PC-9 (cell line): ENCODE data around the gene RRAS. TPM values are rescaled to one million over a fixed set of nuclear protein-coding genes. Genes with fewer than 3 reads are reported as not detected.

Experiments
- BruUV-seq: library from RNA; stranded (reverse); fragments of 400-500 nt; replicated peaks from 2 replicates; lab custom pipeline; 2021; lab: Mats Ljungman, UMichigan
- CTCF ChIA-PET: fragments of 300-600 bp; sonication (Branson Sonifier 250); formaldehyde crosslinking; loops from one replicate; lab custom pipeline; 2022; ENCODE audit warnings: antibody characterized with exemption; lab: Charles Lee
- POLR2A ChIA-PET: fragments of 300-600 bp; sonication (Branson Sonifier 250); formaldehyde crosslinking; loops from one replicate; lab custom pipeline; 2022; ENCODE audit warnings: antibody characterized with exemption; ENCODE audit not compliant: unreplicated experiment; lab: Charles Lee
- DNase-seq, 2 experiments: peaks; one replicate each; pipeline versions ENCODE4 v3.0.0 to v3.0.0-alpha.2; 2015 to 2022; ENCODE audit warnings: mixed read lengths in 1 of 2
- H2AFZ ChIP-seq: fragments of 200-600 bp; sonication (generic); 2 replicates; pipeline ENCODE4 v1.8.1; 2017; ENCODE audit warnings: antibody characterized with exemption
- H3F3A ChIP-seq: fragments of 200-600 bp; sonication (generic); 2 replicates; pipeline ENCODE4 v1.8.1; 2017; ENCODE audit warnings: antibody characterized with exemption, mild to moderate bottlenecking, low read depth; ENCODE audit not compliant: insufficient read depth
- H3K27ac ChIP-seq: fragments of 200-600 bp; sonication (generic); 2 replicates; pipeline ENCODE4 v1.6.1; 2016; ENCODE audit warnings: mixed run types
- H3K27me3 ChIP-seq: fragments of 200-600 bp; sonication (generic); 2 replicates; pipeline ENCODE4 v1.6.1; 2016; ENCODE audit warnings: low read depth, mixed run types; ENCODE audit not compliant: insufficient read depth
- H3K36me3 ChIP-seq: fragments of 200-600 bp; sonication (generic); 2 replicates; pipeline ENCODE4 v1.6.1; 2016; ENCODE audit warnings: low read depth, mixed run types
- H3K4me1 ChIP-seq: fragments of 200-600 bp; sonication (generic); replicated peaks from 2 replicates; pipeline ENCODE4 v1.6.1; 2016; ENCODE audit warnings: mixed run types; ENCODE audit not compliant: insufficient read depth
- H3K4me2 ChIP-seq: fragments of 200-600 bp; sonication (generic); 2 replicates; pipeline ENCODE4 v1.6.1; 2017; ENCODE audit warnings: mixed run types
- H3K4me3 ChIP-seq: fragments of 200-600 bp; sonication (generic); 2 replicates; pipeline ENCODE4 v1.6.1; 2016; ENCODE audit warnings: mixed run types
- H3K79me2 ChIP-seq: fragments of 200-600 bp; sonication (generic); 2 replicates; pipeline ENCODE4 v1.6.1; 2017; ENCODE audit warnings: low read depth, mixed run types
- H3K9me2 ChIP-seq: fragments of 200-600 bp; sonication (generic); 2 replicates; pipeline ENCODE4 v1.8.1; 2017; ENCODE audit warnings: mild to moderate bottlenecking; ENCODE audit not compliant: insufficient read depth
- H3K9me3 ChIP-seq: fragments of 200-600 bp; sonication (generic); 2 replicates; pipeline ENCODE4 v1.8.1; 2016; ENCODE audit warnings: low read depth; ENCODE audit not compliant: insufficient read depth
- H4K20me1 ChIP-seq: fragments of 200-600 bp; sonication (generic); 2 replicates; pipeline ENCODE4 v1.8.1; 2017; ENCODE audit not compliant: insufficient read depth
- EZH2 ChIP-seq: fragments of 200-600 bp; sonication (generic); IDR thresholded peaks from 2 replicates; pipeline ENCODE4 v1.8.0; 2017; ENCODE audit warnings: antibody characterized with exemption, low read depth
- intact Hi-C: fragments of 100-400 bp; cut with micrococcal nuclease; formaldehyde crosslinking; loops from one replicate; pipeline ENCODE4 v1.10.0; 2022; ENCODE audit not compliant: unreplicated experiment
- total RNA-seq: library from RNA; stranded (reverse); gene quantifications from 2 replicates; pipeline ENCODE4 v1.2.3, GENCODE V29; 2021
- TF ChIP-seq, protein P1 (sequence below): fragments of 200-600 bp; sonication (generic); conservative IDR thresholded peaks from 2 replicates; pipeline ENCODE4 v1.6.1; 2017; ENCODE audit warnings: mixed run types, antibody characterized with exemption, mild to moderate bottlenecking, moderate library complexity

The RRAS gene
- total RNA-seq, 1 experiment from 2014 or later: 36.6 TPM

GRCh38 chr19:49660338-49660961 is 20.5 kb upstream of the RRAS start:
- Histone ChIP-seq H3K9me3 (no peaks in the 10 kb centered on the region), H3K9me2 (no peaks in the 10 kb centered on the region), H3K4me1 (peaks cover 12% of the 10 kb centered on the region), H4K20me1 (peaks cover 44% of the 10 kb centered on the region), H2AFZ (no peak overlapping the region), H3K27ac (peak overlapping the region; percentile 40; the same call in 1 of the 2 replicates), H3K36me3 (peaks cover 14% of the 10 kb centered on the region), H3K27me3 (no peaks in the 10 kb centered on the region), H3K4me3 (no peak overlapping the region), H3K79me2 (peaks cover 27% of the 10 kb centered on the region), H3K4me2 (no peak overlapping the region), H3F3A (peaks cover 68% of the 10 kb centered on the region)
- POLR2A ChIA-PET: interaction anchor here (0.7 kb wide), 1 partner anchor 16 kb away, joined by 5 read pairs; no protein-coding TSS in a partner anchor
- peak in 1 of 2 experiments; percentile 54 for DNase-seq
- TF ChIP-seq, protein P1, sequence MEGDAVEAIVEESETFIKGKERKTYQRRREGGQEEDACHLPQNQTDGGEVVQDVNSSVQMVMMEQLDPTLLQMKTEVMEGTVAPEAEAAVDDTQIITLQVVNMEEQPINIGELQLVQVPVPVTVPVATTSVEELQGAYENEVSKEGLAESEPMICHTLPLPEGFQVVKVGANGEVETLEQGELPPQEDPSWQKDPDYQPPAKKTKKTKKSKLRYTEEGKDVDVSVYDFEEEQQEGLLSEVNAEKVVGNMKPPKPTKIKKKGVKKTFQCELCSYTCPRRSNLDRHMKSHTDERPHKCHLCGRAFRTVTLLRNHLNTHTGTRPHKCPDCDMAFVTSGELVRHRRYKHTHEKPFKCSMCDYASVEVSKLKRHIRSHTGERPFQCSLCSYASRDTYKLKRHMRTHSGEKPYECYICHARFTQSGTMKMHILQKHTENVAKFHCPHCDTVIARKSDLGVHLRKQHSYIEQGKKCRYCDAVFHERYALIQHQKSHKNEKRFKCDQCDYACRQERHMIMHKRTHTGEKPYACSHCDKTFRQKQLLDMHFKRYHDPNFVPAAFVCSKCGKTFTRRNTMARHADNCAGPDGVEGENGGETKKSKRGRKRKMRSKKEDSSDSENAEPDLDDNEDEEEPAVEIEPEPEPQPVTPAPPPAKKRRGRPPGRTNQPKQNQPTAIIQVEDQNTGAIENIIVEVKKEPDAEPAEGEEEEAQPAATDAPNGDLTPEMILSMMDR: no peak
- no peak for TF ChIP-seq EZH2
- intact Hi-C loops: no loop called here
- no TSS peak for BruUV-seq
- CTCF ChIA-PET: no interaction called here

DNA sequence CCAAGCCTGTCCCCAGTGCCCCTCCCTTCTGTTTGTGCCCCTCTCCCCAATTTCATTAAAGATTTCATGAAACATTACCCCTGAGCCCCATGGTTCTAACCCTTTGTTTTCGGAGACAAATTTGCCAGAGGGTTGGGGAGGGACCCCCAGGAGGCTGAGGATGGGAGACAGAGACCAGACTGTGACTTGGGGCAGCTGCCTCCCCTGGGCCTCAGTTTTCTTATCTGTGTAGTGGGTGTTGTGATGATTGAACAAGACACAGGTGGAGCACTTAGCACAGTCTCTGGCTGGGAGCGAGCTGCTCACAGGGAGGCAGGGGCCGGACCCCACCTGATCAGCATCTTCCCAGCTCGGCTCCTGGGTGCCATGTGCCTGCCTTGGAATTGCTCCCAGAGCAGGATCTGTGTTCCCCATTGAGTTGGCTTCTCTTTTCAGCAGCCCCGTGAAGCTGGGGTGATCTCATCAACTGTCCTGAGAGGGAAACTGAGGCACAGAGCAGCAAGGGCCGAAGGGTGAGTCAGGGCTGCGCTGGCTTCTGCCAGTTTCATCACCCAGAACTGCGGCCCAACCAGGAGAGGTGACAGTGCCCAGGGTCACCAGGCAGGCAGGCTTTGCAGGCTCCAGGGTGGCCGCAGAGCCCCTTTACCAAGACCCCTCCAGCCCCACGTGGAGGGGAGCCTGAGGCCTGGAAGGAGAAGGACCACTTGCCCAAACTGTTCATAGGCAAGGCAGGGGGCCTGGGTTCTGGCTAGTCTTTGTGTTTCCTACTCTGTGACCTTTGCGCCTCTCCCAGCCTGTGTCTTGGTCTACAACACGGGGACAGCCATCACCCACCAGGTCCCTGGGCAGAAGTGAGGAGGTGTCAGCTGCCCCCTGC is 18.9 kb upstream of the RRAS start:
- intact Hi-C loops: no loop called here
- no TSS peak for BruUV-seq
- TF ChIP-seq, protein P1: no peak
- TF ChIP-seq EZH2: no peak
- H3K4me1 ChIP-seq: peaks cover 7% of the 10 kb centered on the region
- H3K27ac ChIP-seq: no peak overlapping the region
- POLR2A ChIA-PET: no interaction called here
- no peak overlapping the region for H2AFZ ChIP-seq
- CTCF ChIA-PET: no interaction called here
- H3K27me3 ChIP-seq: no peaks in the 10 kb centered on the region
- DNase-seq: no peak
- H3K4me2 ChIP-seq: no peak overlapping the region
- peaks cover 51% of the 10 kb centered on the region for H4K20me1 ChIP-seq
- no peak overlapping the region for H3K4me3 ChIP-seq
- H3K9me2 ChIP-seq: no peaks in the 10 kb centered on the region
- H3K9me3 ChIP-seq: no peaks in the 10 kb centered on the region
- H3K36me3 ChIP-seq: peaks cover 27% of the 10 kb centered on the region
- H3F3A ChIP-seq: peaks cover 57% of the 10 kb centered on the region
- H3K79me2 ChIP-seq: peaks cover 15% of the 10 kb centered on the region

DNA sequence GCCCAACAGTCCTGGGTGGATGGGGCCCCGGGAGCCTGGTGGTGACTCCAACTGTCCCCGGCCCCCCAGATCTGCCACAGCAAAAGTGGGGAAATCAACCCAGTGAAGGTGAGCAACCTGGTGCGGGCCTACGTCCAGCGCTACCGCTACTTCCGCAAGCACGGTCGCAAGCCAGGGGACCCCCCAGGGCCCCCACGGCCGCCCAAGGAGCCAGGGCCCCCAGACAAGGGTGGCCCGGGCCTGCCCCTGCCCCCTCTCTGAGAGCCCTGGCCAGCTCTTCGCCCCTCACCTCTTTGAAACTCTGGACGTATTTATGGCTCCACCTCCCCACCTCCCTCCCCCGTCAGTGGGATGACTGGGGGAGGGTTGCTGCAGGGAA is 18.2 kb upstream of the RRAS start:
- ChIA-PET POLR2A (interaction anchor here (1.1 kb wide), 1 partner anchor 16 kb away, joined by 4 read pairs; the partner anchor contains the start of gene SCAF1), CTCF (no interaction called here)
- Histone ChIP-seq H3F3A (peaks cover 53% of the 10 kb centered on the region), H3K4me2 (no peak overlapping the region), H3K4me1 (peaks cover under 1% of the 10 kb centered on the region; the same call in 1 of the 2 replicates), H4K20me1 (peaks cover 50% of the 10 kb centered on the region), H3K9me3 (no peaks in the 10 kb centered on the region), H3K9me2 (no peaks in the 10 kb centered on the region), H3K27ac (no peak overlapping the region), H3K4me3 (no peak overlapping the region), H3K27me3 (no peaks in the 10 kb centered on the region), H2AFZ (no peak overlapping the region), H3K36me3 (peaks cover 30% of the 10 kb centered on the region), H3K79me2 (peaks cover 9% of the 10 kb centered on the region; the same call in 1 of the 2 replicates)
- intact Hi-C loops: no loop called here
- BruUV-seq: TSS peak; percentile 12
- TF ChIP-seq, protein P1: no peak
- no peak for TF ChIP-seq EZH2
- DNase-seq: no peak
